Activated naive CD4-positive, alpha-beta T cell treated with anti-CD3 and anti-CD28 coated beads, Interleukin-2, amount 50 U/mL, for 24 hours (primary cell): ENCODE data around the gene MEX3C.
A peak's percentile ranks its signal among the peaks of the same experiment; 100 is the strongest.

Source experiments
- H3K27ac Mint-ChIP-seq: one replicate; pipeline ENCODE4 v1.8.0; 2021; ENCODE audit warnings: mild to moderate bottlenecking, mixed read lengths
- H3K27me3 Mint-ChIP-seq: one replicate; pipeline ENCODE4 v1.8.0; 2021; ENCODE audit warnings: mixed read lengths
- H3K36me3 Mint-ChIP-seq: one replicate; pipeline ENCODE4 v1.8.0; 2021; ENCODE audit warnings: mixed read lengths
- H3K4me1 Mint-ChIP-seq: one replicate; pipeline ENCODE4 v1.8.0; 2021; ENCODE audit warnings: mixed read lengths
- H3K4me3 Mint-ChIP-seq: one replicate; pipeline ENCODE4 v1.8.0; 2021; ENCODE audit warnings: mild to moderate bottlenecking, mixed read lengths
- H3K9me3 Mint-ChIP-seq: one replicate; pipeline ENCODE4 v1.8.0; 2021; ENCODE audit warnings: mixed read lengths

Gene MEX3C

GRCh38 chr18:51197661-51198424 is at the start of gene MEX3C:
TSS of gene MEX3C (minus strand) at chr18:51197681. CDS start at chr18:51197320, 361 bp downstream.
- Mint-ChIP-seq H3K4me3 (peak within 1 kb of the TSS; percentile 95), H3K27me3 (no peaks in the 10 kb centered on the region), H3K4me1 (peaks cover 33% of the 10 kb centered on the region), H3K9me3 (no peaks in the 10 kb centered on the region), H3K27ac (peak within 1 kb of the TSS; percentile 89), H3K36me3 (peaks cover 15% of the 10 kb centered on the region)

GRCh38 chr18:51241226-51241625 is 43.7 kb upstream of the MEX3C start:
- Mint-ChIP-seq H3K9me3 (no peaks in the 10 kb centered on the region), H3K27ac (no peak overlapping the region), H3K36me3 (no peaks in the 10 kb centered on the region), H3K4me3 (no peak overlapping the region), H3K4me1 (no peaks in the 10 kb centered on the region), H3K27me3 (no peaks in the 10 kb centered on the region)

- Mint-ChIP-seq H3K27me3 (peaks cover 1% of the 10 kb centered on the region), H3K4me3 (no peak overlapping the region), H3K27ac (no peak overlapping the region), H3K36me3 (no peaks in the 10 kb centered on the region), H3K4me1 (peaks cover 11% of the 10 kb centered on the region), H3K9me3 (no peaks in the 10 kb centered on the region)
These were observed 38.7 kb upstream of the MEX3C start for GRCh38 chr18:51236225-51236624.

- peaks cover 1% of the 10 kb centered on the region for H3K27me3 Mint-ChIP-seq
- no peak overlapping the region for H3K4me3 Mint-ChIP-seq
- H3K9me3 Mint-ChIP-seq = no peaks in the 10 kb centered on the region
- peaks cover 11% of the 10 kb centered on the region for H3K4me1 Mint-ChIP-seq
- no peaks in the 10 kb centered on the region for H3K36me3 Mint-ChIP-seq
- H3K27ac Mint-ChIP-seq = no peak overlapping the region
These were observed 37.7 kb upstream of the MEX3C start for GRCh38 chr18:51235009-51235789.

GRCh38 chr18:51234117-51235008 is 36.9 kb upstream of the MEX3C start:
- Mint-ChIP-seq H3K27me3 (peaks cover 1% of the 10 kb centered on the region), H3K9me3 (no peaks in the 10 kb centered on the region), H3K4me3 (no peak overlapping the region), H3K4me1 (peaks cover 11% of the 10 kb centered on the region), H3K36me3 (no peaks in the 10 kb centered on the region), H3K27ac (peak overlapping the region; percentile 30)

- Mint-ChIP-seq H3K36me3 (no peaks in the 10 kb centered on the region), H3K27me3 (peaks cover 1% of the 10 kb centered on the region), H3K27ac (no peak overlapping the region), H3K9me3 (no peaks in the 10 kb centered on the region), H3K4me1 (no peaks in the 10 kb centered on the region), H3K4me3 (no peak overlapping the region)
These were observed 31.8 kb upstream of the MEX3C start for GRCh38 chr18:51229328-51229727.

GRCh38 chr18:51227660-51228059 is 30.2 kb upstream of the MEX3C start:
- Mint-ChIP-seq H3K4me3 (no peak overlapping the region), H3K4me1 (no peaks in the 10 kb centered on the region), H3K27me3 (no peaks in the 10 kb centered on the region), H3K36me3 (no peaks in the 10 kb centered on the region), H3K9me3 (no peaks in the 10 kb centered on the region), H3K27ac (no peak overlapping the region)

- H3K36me3 Mint-ChIP-seq = no peaks in the 10 kb centered on the region
- no peak overlapping the region for H3K27ac Mint-ChIP-seq
- no peaks in the 10 kb centered on the region for H3K9me3 Mint-ChIP-seq
- no peaks in the 10 kb centered on the region for H3K27me3 Mint-ChIP-seq
- no peak overlapping the region for H3K4me3 Mint-ChIP-seq
- H3K4me1 Mint-ChIP-seq = no peaks in the 10 kb centered on the region
These were observed 29.3 kb upstream of the MEX3C start for GRCh38 chr18:51226587-51227350.

GRCh38 chr18:51226068-51226467 is 28.6 kb upstream of the MEX3C start:
- Mint-ChIP-seq H3K36me3 (peaks cover 2% of the 10 kb centered on the region), H3K27me3 (no peaks in the 10 kb centered on the region), H3K9me3 (no peaks in the 10 kb centered on the region), H3K27ac (no peak overlapping the region), H3K4me1 (no peaks in the 10 kb centered on the region), H3K4me3 (no peak overlapping the region)

- H3K4me1 Mint-ChIP-seq = peaks cover 12% of the 10 kb centered on the region
- no peaks in the 10 kb centered on the region for H3K27me3 Mint-ChIP-seq
- no peak overlapping the region for H3K4me3 Mint-ChIP-seq
- no peaks in the 10 kb centered on the region for H3K36me3 Mint-ChIP-seq
- H3K27ac Mint-ChIP-seq = no peak overlapping the region
- H3K9me3 Mint-ChIP-seq = no peaks in the 10 kb centered on the region
These were observed 15.1 kb upstream of the MEX3C start for GRCh38 chr18:51212606-51213005.

GRCh38 chr18:51211552-51211951 is 14.1 kb upstream of the MEX3C start:
- Mint-ChIP-seq H3K27ac (no peak overlapping the region), H3K9me3 (no peaks in the 10 kb centered on the region), H3K36me3 (no peaks in the 10 kb centered on the region), H3K4me3 (no peak overlapping the region), H3K27me3 (no peaks in the 10 kb centered on the region), H3K4me1 (peaks cover 12% of the 10 kb centered on the region)

GRCh38 chr18:51196811-51197660 is 445 bp downstream of the MEX3C start:
- Mint-ChIP-seq H3K27ac (peak overlapping the region; percentile 89), H3K9me3 (no peaks in the 10 kb centered on the region), H3K4me1 (peaks cover 41% of the 10 kb centered on the region), H3K4me3 (peak overlapping the region; percentile 95), H3K36me3 (peaks cover 15% of the 10 kb centered on the region), H3K27me3 (no peaks in the 10 kb centered on the region)

- no peaks in the 10 kb centered on the region for H3K9me3 Mint-ChIP-seq
- H3K36me3 Mint-ChIP-seq = peaks cover 15% of the 10 kb centered on the region
- H3K4me1 Mint-ChIP-seq = peaks cover 49% of the 10 kb centered on the region
- H3K4me3 Mint-ChIP-seq = peak overlapping the region; percentile 90
- peak overlapping the region; percentile 88 for H3K27ac Mint-ChIP-seq
- no peaks in the 10 kb centered on the region for H3K27me3 Mint-ChIP-seq
These were observed 1.2 kb downstream of the MEX3C start for GRCh38 chr18:51196118-51196810.
